Measurements from ENCODE around the gene DUSP18.

Gene DUSP18

GRCh38 chr22:30695351-30695851 is 27.7 kb upstream of the DUSP18 start:
- Histone ChIP-seq H3K27ac (ENCODE audit: low read length) (no peak overlapping the region), H3K4me1 (ENCODE audit: insufficient read depth, low read length) (no peaks in the 10 kb centered on the region), H3K4me3 (ENCODE audit: low read depth in 1 of 2, low read length in 2 of 2) (no peak overlapping the region), H2AFZ (ENCODE audit: low read depth, low read length) (no peak overlapping the region), H4K20me1 (ENCODE audit: insufficient read depth, low read length) (no peaks in the 10 kb centered on the region), H3K4me2 (ENCODE audit: insufficient read depth, low read length) (no peak overlapping the region), H3K36me3 (ENCODE audit: insufficient read depth, low read length) (no peaks in the 10 kb centered on the region), H3K9me3 (ENCODE audit: insufficient read depth, low read length, severe bottlenecking) (no peaks in the 10 kb centered on the region), H3K79me2 (ENCODE audit: insufficient read depth, low read length) (no peaks in the 10 kb centered on the region), H3K27me3 (ENCODE audit: insufficient read depth, low read length, poor library complexity) (peaks cover 18% of the 10 kb centered on the region), H3K9ac (ENCODE audit: low read depth, low read length) (no peak overlapping the region)
- ATAC-seq (ENCODE audit: insufficient read depth, low read depth): no peak
- TF ChIP-seq CTCF (IDR thresholded peaks at IDR 0.05; ENCODE audit: borderline replicate concordance, extremely low read depth, low read length, poor library complexity, severe bottlenecking): no peak
- TF ChIP-seq EZH2 (IDR thresholded peaks at IDR 0.05; ENCODE audit: borderline replicate concordance, low read depth, low read length, severe bottlenecking): no peak
- DNase-seq: no peak

- DNase-seq: no peak
Measured at GRCh38 chr22:30694640-30695350, 27.1 kb upstream of the DUSP18 start, which contains the start of gene OSBP2. TSS of gene OSBP2 (plus strand) at chr22:30694874. CDS start at chr22:30694910, 36 bp downstream.

GRCh38 chr22:30694171-30694639 is 26.5 kb upstream of the DUSP18 start:
- Histone ChIP-seq H3K4me1 (ENCODE audit: insufficient read depth, low read length) (no peaks in the 10 kb centered on the region), H3K4me3 (ENCODE audit: low read depth in 1 of 2, low read length in 2 of 2) (no peak overlapping the region), H3K79me2 (ENCODE audit: insufficient read depth, low read length) (no peaks in the 10 kb centered on the region), H3K9me3 (ENCODE audit: insufficient read depth, low read length, severe bottlenecking) (no peaks in the 10 kb centered on the region), H3K27me3 (ENCODE audit: insufficient read depth, low read length, poor library complexity) (peaks cover 15% of the 10 kb centered on the region), H3K4me2 (ENCODE audit: insufficient read depth, low read length) (no peak overlapping the region), H3K36me3 (ENCODE audit: insufficient read depth, low read length) (no peaks in the 10 kb centered on the region), H4K20me1 (ENCODE audit: insufficient read depth, low read length) (no peaks in the 10 kb centered on the region), H3K9ac (ENCODE audit: low read depth, low read length) (no peak overlapping the region), H3K27ac (ENCODE audit: low read length) (no peak overlapping the region), H2AFZ (ENCODE audit: low read depth, low read length) (no peak overlapping the region)
- DNase-seq (no peak), ATAC-seq (ENCODE audit: insufficient read depth, low read depth) (no peak)
- TF ChIP-seq EZH2 (IDR thresholded peaks at IDR 0.05; ENCODE audit: borderline replicate concordance, low read depth, low read length, severe bottlenecking) (no peak), CTCF (IDR thresholded peaks at IDR 0.05; ENCODE audit: borderline replicate concordance, extremely low read depth, low read length, poor library complexity, severe bottlenecking) (no peak)

More at GRCh38 chr22:30694640-30695350, 27.1 kb upstream of the DUSP18 start, which contains the start of gene OSBP2:
- Histone ChIP-seq H3K4me1 (ENCODE audit: insufficient read depth, low read length) (no peaks in the 10 kb centered on the region), H3K27ac (ENCODE audit: low read length) (no peak within 1 kb of the TSS), H4K20me1 (ENCODE audit: insufficient read depth, low read length) (no peaks in the 10 kb centered on the region), H2AFZ (ENCODE audit: low read depth, low read length) (no peak within 1 kb of the TSS), H3K27me3 (ENCODE audit: insufficient read depth, low read length, poor library complexity) (peaks cover 18% of the 10 kb centered on the region), H3K4me3 (ENCODE audit: low read depth in 1 of 2, low read length in 2 of 2) (no peak within 1 kb of the TSS), H3K79me2 (ENCODE audit: insufficient read depth, low read length) (no peaks in the 10 kb centered on the region), H3K9ac (ENCODE audit: low read depth, low read length) (no peak within 1 kb of the TSS), H3K9me3 (ENCODE audit: insufficient read depth, low read length, severe bottlenecking) (no peaks in the 10 kb centered on the region), H3K4me2 (ENCODE audit: insufficient read depth, low read length) (no peak within 1 kb of the TSS), H3K36me3 (ENCODE audit: insufficient read depth, low read length) (no peaks in the 10 kb centered on the region)
- TF ChIP-seq CTCF (IDR thresholded peaks at IDR 0.05; ENCODE audit: borderline replicate concordance, extremely low read depth, low read length, poor library complexity, severe bottlenecking) (no peak), EZH2 (IDR thresholded peaks at IDR 0.05; ENCODE audit: borderline replicate concordance, low read depth, low read length, severe bottlenecking) (no peak)
- no peak for ATAC-seq (ENCODE audit: insufficient read depth, low read depth)
